ENCODE measurements around the gene CABLES1.
"Not testable (repeated sequence)": the region's sequence is repeated elsewhere in the genome, so short reads cannot be mapped to it uniquely, and the experiment has no call there.

Gene CABLES1

DNA sequence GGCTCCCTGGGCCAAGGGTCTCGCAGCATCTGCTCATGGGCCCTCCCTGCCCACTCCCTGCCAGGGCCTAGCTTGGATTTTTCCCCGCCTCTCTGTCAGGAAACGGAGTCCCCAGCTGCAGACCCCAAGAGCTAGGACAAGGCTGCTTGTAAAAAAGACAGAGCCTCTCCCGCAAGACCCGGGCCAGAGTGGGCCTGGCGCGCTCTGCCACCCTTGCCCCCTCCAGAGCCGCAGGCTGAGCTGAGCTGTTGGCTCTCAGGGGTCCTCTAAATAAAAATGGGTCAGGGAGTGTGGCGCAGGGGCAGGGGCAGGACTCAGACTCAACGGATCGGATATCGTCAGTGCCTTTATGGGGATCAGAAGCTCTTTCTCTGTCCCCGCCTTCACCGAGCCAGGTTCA lies 112.6 kb downstream of the CABLES1 start:
- no peak for DNase-seq

DNA sequence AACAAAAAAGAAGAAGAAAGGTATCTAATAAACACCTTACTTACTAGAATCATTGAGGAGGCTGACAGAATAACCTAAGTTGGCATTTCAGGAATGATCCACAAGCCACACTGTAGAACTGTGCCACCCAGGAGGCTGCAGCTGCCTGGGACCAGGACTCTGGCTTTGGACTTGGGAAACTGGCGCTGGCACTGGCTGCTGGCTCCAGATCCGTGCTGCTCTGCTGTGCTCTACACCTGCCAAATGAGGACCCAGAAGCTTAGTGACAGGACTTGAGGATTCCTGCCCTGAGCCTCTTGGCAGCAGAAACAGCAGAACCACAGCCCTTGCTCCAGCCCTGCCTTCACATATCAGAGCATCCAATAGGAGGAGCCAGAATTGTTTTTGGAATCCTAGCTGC lies 113.5 kb downstream of the CABLES1 start:
- DNase-seq = no peak

DNA sequence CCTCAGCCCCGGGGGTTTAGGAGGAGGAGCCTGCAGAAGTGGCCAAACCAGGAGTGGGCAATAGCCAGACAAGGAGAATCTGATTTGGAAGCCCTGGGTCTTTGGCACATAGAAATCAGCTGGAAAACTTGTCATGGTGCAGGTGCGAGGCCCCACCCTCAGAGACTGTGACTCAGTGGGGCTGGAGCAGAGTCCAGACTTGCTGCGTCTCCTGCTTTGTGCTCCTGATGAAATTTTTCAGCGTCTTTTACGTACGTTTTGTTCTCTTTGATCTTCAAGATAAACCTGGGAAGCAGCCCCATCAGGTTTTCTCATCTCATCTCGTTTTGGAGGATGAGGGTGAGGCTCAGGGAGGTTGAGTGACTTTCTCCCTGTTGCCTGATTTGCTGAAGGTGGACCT lies 114.1 kb downstream of the CABLES1 start:
- DNase-seq = no peak

DNA sequence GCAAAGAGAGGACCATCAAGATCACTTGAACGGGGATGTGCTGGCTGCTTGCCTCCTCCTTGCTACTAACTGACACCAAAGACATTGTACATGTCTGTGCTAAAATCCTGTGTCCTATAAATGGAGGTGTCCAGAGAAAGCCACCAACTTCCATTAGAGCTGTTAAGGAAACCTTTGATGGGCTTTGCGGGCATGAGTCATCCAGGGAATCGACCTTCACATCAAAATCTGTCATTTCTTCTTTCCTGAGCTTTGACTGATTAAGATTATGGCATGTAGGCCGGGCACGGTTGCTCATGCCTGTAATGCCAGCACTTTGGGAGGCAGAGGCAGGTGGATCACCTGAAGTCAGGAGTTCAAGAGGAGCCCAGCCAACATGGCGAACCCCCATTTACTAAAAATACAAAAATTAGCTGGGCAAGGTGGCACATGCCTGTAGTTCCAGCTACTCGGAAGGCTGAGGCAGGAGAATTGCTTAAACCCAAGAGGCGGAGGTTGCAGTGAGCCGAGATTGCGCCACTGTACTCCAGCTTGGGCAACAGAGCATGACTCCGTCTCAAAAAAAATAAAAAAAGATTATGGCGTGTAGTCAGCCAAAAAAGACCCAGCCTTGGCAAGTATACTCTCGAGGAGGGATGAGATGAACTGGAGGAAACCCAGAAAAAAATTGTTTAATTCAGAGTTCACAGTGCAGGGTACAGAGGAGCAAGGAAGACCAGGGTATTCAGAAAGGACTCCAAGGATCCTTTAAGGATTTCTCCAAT lies 115.8 kb downstream of the CABLES1 start:
- DNase-seq = no peak

DNA sequence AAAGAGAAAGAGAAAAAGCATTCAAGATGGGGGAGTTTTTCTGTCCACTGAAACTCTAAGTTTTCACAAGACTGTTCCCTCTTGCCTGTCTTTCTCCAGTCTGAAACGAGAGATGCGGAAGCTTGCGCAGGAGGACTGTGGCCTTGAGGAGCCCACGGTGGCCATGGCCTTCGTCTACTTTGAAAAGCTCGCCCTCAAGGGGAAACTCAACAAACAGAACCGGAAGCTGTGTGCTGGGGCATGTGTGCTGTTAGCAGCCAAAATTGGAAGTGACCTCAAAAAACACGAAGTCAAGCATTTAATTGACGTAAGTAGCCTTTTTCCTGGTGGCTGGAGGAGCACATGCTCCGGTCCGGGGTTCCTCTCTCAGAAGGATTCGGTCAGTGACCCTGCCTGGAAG lies 118.3 kb downstream of the CABLES1 start:
- DNase-seq = no peak

DNA sequence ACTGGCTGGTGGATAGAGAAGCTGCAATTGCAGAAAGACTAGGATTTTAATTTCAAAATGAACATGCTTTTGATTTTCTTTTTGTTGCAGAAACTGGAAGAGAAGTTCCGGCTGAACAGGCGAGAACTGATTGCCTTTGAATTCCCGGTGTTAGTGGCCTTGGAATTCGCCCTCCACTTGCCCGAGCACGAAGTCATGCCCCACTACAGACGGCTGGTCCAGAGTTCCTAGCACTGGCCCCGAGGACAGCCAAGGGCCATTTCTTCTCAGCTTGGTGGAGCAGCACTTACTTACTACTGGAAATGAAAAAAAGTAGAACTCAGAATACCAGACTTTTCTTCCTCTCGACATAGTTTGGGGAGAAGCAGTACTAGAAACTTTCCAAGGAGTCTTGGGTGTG lies 121.9 kb downstream of the CABLES1 start:
- no peak for DNase-seq

DNA sequence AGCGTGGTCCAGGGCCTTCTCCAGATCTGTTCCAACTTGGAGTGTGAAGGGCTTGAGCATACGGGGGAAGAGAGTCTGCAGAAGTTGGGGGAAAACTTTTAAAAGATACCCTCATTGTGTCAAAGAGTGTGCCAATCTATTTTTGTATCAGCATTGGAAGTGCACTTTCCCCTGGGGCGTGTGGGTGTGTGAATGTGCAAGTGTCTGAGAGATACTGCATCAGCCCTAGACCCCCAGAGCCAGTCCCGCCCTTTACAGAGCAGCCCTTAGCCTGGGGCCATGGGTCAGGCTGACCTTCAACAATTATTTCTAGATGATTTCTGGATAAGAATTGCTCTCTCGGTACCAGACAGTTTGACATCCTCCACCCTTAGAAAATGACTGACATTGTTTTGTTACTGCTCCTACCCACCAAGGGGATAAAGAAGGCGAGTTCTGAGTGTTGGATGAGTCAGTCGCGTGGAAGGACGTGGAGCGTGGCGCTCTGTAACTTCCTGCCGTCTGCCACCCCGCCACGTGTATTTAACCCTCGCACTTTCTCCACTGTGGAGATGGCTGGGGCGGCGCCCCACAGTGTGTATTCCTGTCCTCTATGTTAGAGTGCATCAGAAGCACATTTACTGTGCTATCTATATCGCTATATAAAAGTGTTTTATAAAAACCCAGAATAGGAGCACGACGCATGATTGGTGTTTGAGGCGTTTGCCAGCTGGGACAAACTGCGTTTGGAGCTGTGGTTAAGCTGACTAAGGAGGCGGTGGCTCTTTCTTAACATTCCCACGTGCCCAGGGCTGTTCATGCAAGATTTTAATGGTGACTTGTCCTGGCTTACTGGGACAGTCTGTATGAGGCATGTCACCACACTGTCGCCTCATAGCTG lies 122.6 kb downstream of the CABLES1 start:
- no peak for DNase-seq

DNA sequence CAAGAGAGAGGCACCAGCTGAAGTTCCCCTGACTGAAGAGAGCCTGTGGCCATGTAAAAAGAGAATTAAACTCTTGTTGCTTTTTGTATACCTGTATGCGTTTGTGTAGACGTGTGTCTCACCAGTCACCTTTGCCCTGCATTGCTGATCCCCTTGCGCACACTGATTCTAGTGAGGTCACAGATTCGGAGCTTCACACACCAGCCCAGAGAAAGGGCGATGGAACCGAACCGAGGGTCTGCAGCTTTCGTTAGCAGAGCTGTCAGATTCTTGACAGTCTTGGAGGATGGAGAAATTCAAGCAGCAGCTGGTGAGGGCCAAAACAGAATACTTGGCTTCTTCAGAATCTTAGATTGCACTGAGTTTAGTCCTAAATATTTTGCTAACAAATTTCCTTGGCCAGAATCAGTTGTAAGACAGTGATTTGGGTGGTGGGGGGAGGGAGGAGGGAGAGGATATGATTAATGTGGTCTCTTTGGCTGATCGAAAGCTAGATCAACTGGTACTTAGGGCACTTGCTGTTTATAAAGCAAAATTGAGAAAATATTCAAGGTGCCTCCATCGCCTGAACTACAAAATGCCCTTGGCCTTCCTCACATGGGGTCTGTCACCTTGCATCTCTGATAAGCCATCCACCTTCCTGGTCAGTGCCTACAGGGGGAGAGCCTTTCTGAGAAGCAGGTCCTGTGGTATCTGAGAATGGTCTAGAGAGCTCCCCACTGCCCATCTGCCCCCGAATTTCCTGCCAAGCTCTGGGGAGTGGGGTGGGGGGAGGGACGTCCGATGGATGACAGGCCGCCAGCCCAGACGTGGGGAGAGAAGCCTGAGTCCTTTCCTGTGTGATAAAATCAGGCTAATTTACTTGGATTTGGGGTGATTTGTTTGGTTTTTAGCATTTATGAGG lies 123.5 kb downstream of the CABLES1 start:
- no peak for DNase-seq

DNA sequence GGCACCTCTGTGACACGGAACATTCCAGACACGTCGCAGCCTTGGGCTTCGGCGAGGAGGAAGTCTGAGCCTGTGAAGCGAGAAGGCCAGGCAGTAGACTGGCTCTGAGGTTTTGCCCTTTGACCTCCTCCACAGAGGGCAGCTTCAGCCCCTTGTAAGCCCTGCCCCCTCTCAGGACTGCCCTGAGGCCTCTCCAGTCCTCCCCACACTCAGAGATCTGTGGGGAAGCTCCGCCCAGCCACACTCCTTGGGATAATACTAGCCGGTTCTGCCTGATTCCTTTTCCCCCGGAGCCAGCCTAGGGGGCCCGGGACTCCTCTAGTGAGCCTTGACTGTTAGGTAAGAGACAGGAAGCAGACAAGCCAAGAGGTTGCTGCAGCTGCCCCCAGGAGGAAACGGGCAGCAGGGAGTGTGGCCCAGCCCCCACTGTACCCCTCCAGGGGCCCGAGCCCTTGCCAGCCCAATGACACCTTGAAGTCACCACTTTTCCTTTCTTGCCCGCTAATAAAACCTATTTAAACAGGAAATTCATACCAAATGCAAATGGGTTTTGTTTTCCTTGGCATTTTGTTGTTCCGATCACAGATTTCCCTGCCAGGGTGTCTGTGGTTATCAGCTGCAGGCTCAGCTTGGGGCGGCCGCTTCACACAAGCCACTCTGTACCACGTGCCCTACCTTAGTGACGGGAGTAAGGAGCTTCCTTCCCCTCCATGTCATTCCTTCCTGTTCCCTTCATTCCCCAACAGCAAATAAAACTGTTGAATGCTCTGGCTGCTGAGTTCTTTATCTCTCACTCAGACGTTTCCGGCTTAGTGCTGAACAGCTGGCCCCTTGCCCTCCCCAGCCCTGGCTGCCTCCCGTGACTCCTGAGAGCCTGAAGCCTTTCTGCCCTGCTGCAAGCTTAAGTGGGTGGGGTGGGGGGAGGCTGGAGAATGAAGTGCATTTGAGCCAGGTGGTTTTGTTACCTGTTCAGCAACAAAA lies 124.7 kb downstream of the CABLES1 start:
- no peak for DNase-seq

DNA sequence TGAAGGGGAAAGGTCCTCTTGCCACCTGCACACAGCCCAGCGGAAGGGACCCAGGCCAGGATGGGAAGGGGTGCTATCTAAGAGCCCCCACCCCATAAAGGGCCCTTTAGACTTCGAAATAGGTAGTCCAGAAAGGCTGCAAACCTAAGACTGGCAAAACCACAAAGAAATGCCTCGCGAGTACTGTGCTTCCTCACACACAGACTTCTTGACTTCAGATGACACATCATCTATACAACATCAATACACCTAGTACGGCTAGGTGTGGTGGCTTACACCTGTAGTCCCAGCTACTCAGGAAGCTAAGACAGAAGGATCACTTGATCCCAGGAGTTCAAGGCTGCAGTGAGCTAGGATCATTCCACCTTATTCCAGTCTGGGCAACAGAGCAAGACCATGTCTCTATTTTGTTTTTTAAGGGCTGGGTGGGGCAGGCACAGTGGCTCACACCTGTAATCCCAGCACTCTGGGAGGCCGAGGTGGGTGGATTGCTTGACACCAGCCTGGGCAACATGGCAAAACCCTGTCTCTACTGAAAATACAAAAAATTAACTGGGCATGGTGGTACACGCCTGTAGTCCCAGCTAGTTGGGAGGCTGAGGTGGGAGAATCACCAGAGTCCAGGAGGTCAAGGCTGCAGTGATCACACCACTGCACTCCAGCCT lies 125.8 kb downstream of the CABLES1 start:
- no peak for DNase-seq

DNA sequence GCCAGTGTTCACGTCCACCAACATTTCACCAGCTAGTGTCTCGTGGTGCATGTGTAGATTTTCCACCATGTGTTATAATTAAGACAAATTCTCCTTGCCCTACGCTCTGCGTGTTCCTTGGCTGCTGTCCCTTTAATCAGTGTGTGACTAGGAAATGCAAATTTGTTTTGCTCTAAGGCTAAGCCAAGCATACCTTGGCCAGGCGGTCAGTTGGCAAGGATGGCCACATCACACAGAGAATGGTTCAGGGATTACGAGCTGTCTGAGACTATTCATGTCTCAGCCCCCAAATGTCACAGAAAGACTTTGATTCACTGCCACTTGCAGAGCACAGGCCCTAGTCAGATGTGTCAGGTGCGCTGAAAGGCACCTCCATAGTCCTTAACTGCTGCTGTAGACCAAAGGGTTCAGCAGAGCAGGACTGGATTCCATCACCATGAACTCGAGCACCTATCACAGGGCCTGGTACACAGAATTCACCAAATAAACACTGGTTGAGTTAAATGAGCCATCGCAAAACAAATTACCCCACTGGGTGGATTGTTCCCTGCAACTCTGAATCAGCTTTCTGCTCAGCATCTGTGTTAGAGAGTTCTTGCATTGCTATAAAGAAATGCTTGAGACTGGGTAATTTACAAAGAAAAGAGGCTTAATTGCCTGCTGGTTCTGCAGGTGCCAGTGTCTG lies 128.4 kb downstream of the CABLES1 start:
- no peak for DNase-seq

DNA sequence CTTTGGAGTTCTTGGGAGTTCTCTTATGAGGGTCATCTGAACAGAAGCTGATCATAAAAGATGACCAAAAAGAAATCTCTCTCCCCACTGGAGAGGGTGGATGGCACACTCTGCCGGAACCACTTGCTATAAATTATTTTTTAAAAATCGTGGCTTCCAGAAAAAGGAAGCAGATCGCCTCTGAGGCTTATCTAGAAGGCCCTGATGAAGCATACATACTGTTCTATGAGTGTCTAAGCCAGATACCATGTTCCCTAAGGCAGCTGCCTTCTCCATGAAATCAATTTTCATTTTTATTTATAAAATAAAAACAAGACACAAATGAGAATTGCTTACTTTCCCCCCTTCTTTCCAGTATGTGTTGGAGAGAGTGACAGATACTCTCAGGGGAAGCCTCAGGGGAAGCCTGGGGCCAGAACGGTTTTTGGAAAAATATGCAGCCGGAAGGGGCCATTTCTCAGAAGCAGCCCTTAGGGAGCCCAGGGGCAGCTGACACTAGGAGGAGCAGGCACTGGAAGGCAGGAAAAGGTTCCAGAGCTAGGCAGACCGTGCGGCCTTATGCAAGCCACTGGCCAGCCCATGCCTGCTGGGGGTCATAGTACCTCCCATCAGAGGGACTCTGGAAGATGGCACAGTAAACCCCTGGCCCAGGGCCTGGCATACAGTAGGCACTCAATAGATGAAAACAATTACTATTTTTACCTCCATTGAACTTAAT lies 130.6 kb downstream of the CABLES1 start:
- DNase-seq = no peak

DNA sequence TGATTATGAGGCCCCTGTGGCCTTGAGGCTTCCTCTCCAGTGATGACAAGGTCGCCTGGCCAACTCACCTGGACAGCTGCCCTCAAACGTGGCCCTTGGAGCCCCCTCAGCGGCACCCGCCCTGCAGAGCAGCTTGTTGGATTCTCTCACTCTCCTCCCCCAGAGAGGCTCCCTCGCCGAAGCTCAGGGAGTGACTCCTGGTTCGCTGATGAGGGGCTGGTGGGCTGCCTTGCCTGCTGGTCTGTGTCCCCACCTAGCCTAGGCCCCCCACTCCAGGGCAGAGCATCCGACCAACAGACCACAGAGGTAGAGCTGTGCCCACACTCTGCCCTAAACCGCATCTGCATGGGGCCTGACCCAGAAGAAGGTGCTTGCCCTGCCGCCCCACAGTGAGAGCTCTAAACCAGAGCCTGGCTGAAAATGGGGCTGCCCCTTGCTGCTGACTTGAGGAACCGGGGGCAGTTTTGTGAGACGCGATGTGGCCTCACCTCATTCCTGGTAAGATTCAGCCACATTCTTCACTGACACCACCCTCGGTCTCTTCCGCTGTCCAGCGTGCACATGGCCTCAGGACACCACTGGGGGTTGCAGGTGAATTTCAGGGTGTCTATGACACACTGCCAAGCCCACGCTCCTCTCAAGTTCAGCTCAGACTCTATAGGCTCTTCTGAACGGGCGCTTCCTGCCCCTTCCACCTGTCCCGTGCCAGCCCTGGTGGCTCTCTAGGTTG lies 131.6 kb downstream of the CABLES1 start:
- DNase-seq = no peak

DNA sequence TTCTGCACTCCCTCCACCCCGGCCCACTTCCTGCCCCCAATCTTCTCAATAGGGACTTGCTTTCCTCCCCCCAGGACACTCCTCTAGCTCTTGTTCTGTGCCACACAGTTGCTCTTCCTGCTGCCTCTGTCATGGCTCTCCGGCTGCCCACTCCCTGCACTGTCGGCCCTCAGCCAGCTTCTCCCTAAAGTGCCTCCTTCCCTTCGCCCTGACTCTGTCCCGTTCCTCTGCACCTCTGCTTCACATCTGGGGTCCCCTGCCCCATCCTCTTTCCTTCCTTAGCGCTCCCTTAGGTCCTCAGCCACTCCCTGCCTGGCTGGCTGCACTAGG lies 132.1 kb downstream of the CABLES1 start:
- DNase-seq = no peak

DNA sequence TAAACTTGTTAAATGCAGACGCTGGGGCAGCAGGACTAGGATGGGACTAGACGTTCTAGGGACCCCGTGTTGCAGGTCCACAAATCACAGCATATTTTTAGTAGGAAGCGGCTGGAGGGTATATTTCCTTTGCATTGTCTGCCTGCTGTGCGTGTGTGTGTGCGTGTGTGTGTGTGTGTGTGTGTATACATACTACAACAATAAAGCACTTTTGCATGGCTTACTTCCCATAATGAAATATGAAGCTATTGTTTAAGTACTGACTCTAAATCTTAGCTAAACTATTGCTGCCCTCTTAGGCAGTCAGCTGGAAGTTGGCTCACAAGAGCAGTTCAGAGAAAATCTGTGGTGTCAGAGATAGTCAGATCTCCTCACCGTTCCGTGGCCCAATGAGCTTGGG lies 133.4 kb downstream of the CABLES1 start:
- no peak for DNase-seq

DNA sequence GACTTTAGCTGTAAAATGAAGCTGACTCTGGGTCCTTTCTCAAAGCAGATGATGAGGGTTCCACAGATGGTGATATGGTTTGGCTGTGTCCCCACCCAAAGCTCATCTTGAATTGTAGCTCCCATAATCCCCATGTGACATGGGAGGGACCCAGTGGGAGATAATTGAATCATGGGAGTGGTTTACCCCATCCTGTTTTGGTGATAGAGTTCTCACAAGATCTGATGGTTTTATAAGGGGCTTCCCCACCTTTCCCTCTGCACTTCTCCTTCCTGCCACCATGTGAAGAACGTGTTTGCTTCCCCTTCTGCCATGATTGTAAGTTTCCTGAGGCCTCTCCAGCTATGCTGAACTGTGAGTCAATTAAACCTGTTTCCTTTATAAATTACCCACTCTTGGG lies 133.8 kb downstream of the CABLES1 start:
- DNase-seq = not testable (repeated sequence)

DNA sequence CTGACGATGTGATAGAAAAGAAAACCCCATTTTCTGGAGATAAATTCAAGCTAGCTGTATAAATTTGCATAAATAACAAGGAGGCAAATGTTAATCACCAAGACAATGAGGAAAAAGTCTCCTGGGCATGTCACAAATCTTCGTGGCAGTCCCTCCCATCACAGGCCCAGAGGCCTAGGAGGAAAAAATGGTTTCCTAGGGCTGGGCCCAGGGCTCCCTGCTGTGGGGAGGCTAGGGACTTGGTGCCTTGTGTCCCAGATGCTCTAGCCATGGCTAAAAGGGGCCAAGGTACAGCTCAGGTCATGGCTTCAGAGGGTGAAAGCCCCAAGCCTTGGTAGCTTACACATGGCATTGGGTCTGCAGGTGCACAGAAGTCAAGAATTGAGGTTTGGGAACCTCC lies 134.6 kb downstream of the CABLES1 start:
- DNase-seq = no peak

DNA sequence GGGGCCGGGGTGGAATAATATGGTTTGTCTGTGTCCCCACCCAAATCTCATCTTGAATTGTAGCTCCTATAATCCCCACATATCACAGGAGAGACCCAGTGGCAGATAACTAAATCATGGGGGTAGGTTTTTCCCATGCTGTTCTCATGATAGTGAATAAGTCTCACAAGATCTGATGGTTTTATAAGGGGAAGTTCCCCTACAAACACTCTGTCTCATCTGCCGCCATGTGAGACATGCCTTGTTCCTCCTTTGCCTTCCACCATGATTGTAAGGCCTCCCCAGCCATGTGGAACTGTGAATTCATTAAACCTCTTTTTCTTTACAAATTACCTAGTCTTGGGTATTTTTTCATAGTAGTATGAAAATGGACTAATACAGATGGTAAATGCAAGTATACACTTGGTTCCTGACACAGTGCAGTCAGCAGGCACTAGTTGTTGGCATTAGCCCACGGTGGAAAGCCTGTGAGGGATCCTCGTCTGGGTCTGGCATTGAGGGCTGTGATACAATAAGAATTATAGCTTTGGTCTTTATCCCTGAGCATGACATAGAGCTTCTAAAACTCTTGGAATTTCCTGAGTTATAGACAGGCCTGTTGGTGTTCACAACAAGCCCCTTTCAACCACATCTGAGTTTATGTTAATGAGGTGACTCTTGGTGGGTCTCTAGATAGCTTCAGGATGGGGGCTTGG lies 135.8 kb downstream of the CABLES1 start:
- DNase-seq = no peak
